Brain microvascular endothelial cell (primary cell): ENCODE measurements around the gene LTB4R.

Source experiments
- DNase-seq: peaks from one replicate; pipeline ENCODE4 v3.0.0-alpha.2; 2020
- H3K27ac ChIP-seq: fragments of 250-450 bp; sonication (Bioruptor Pico); 2 replicates; pipeline ENCODE4 v1.5.1; 2020; ENCODE audit warnings: mild to moderate bottlenecking, moderate library complexity
- H3K27me3 ChIP-seq: fragments of 250-450 bp; sonication (Bioruptor Pico); replicated peaks from 2 replicates; pipeline ENCODE4 v1.5.1; 2020; ENCODE audit warnings: mild to moderate bottlenecking
- H3K36me3 ChIP-seq: fragments of 250-450 bp; sonication (Bioruptor Pico); replicated peaks from 2 replicates; pipeline ENCODE4 v1.5.1; 2020; ENCODE audit warnings: mild to moderate bottlenecking
- H3K4me3 ChIP-seq: 2 replicates; pipeline ENCODE4 v1.5.1; 2011; ENCODE audit warnings: low read depth, mild to moderate bottlenecking, control low read depth, low read length, moderate library complexity
- CTCF ChIP-seq: IDR thresholded peaks from 2 replicates; pipeline ENCODE4 v1.5.1; 2011; ENCODE audit warnings: low read depth, mild to moderate bottlenecking, moderate library complexity, low read length, control low read depth, inconsistent platforms; ENCODE audit errors: missing control alignments
- in situ Hi-C: cut with HindIII; loops from 2 replicates; pipeline ENCODE4 v1.10.0; 2017; ENCODE audit warnings: low sequenced_read_pairs, low pct_ligation_motif_present

LTB4R gene

GRCh38 chr14:24293525-24293924 lies 17.8 kb upstream of the LTB4R start:
- H3K36me3 ChIP-seq: peaks cover 11% of the 10 kb centered on the region
- no peak for DNase-seq

GRCh38 chr14:24296341-24297157 lies 14.8 kb upstream of the LTB4R start:
- H3K36me3 ChIP-seq: peaks cover 9% of the 10 kb centered on the region
- peak; percentile 87 for TF ChIP-seq CTCF
- no peaks in the 10 kb centered on the region for H3K27me3 ChIP-seq
- DNase-seq: peak; percentile 91
- H3K4me3 ChIP-seq: no peak overlapping the region
- in situ Hi-C loops: loop anchor here (10.0 kb wide), 1 partner anchor 52 kb away; the partner anchor contains the start of gene TINF2
- peak overlapping the region; percentile 29 for H3K27ac ChIP-seq

More at GRCh38 chr14:24293525-24293924, 17.8 kb upstream of the LTB4R start:
- Histone ChIP-seq H3K4me3 (no peak overlapping the region), H3K27me3 (no peaks in the 10 kb centered on the region), H3K27ac (no peak overlapping the region)
- in situ Hi-C loops: loop anchor here (10.0 kb wide), 1 partner anchor 49 kb away; the partner anchor contains the start of gene TINF2
- no peak for TF ChIP-seq CTCF

GRCh38 chr14:24297190-24297964 lies 13.9 kb upstream of the LTB4R start:
- H3K27me3 ChIP-seq: no peaks in the 10 kb centered on the region
- no peak overlapping the region for H3K4me3 ChIP-seq
- no peak overlapping the region for H3K27ac ChIP-seq
- in situ Hi-C loops: loop anchor here (10.0 kb wide), 1 partner anchor 53 kb away; the partner anchor contains the start of gene TINF2
- H3K36me3 ChIP-seq: peaks cover 17% of the 10 kb centered on the region
- DNase-seq: peak; percentile 18
- peak; percentile 71 for TF ChIP-seq CTCF

GRCh38 chr14:24298892-24299254 lies 12.4 kb upstream of the LTB4R start:
- peak; percentile 52 for DNase-seq
- peaks cover 30% of the 10 kb centered on the region for H3K36me3 ChIP-seq
- peak overlapping the region; percentile 60 for H3K27ac ChIP-seq
- peak overlapping the region; percentile 98 for H3K4me3 ChIP-seq
- no peaks in the 10 kb centered on the region for H3K27me3 ChIP-seq
- in situ Hi-C loops: loop anchor here (10.0 kb wide), 1 partner anchor 54 kb away; the partner anchor contains the start of gene TINF2
- no peak for TF ChIP-seq CTCF

GRCh38 chr14:24299255-24300191 lies 11.8 kb upstream of the LTB4R start, which contains the start of the genes DHRS1 and NOP9:
DHRS1 (minus strand) TSS chr14:24299780; CDS start chr14:24299106, 674 bp downstream.
NOP9 (plus strand) TSS chr14:24299850; CDS start chr14:24299955, 105 bp downstream.
- in situ Hi-C loops: loop anchor here (10.0 kb wide), 1 partner anchor 55 kb away; the partner anchor contains the start of gene TINF2
- TF ChIP-seq CTCF: no peak
- Histone ChIP-seq H3K4me3 (peak within 1 kb of the TSS; percentile 98), H3K36me3 (peaks cover 37% of the 10 kb centered on the region), H3K27ac (peak within 1 kb of the TSS; percentile 60), H3K27me3 (no peaks in the 10 kb centered on the region)
- peak; percentile 83 for DNase-seq
